Naive thymus-derived CD8-positive, alpha-beta T cell (primary cell): Measurements from ENCODE around the gene CDH6. TPM values are rescaled to one million over a fixed set of nuclear protein-coding genes. Genes with fewer than 3 reads are reported as not detected.

Experiments
- ATAC-seq, 2 donors: fragments of 150-1000 bp; cut with Tn5 transposase in 1 of 2; sonication (Bioruptor Pico), chemical (Tn5 transposase) in 1 of 2; 1 replicate in 1 of 2; 2 replicates in 1 of 2; pipeline ENCODE4 v1.10.0; 2021; ENCODE audit warnings: mild to moderate bottlenecking in 2 of 2, moderate library complexity in 2 of 2
- POLR2A ChIA-PET: fragments of 350-600 bp; sonication (Branson Sonifier 250); formaldehyde crosslinking; loops from one replicate; lab custom pipeline; 2021; ENCODE audit warnings: antibody characterized with exemption; lab: Charles Lee
- DNase-seq, 10 donors: peaks; one replicate each; pipeline versions ENCODE4 v3.0.0 to v3.0.0-alpha.2; 2020 to 2022
- H3K27ac Mint-ChIP-seq, 10 donors: one replicate each; pipeline ENCODE4 v1.8.0; 2020 to 2022; ENCODE audit warnings: mild to moderate bottlenecking in 10 of 10, mixed read lengths in 10 of 10, moderate library complexity in 4 of 10, inconsistent platforms in 1 of 10
- H3K27me3 Mint-ChIP-seq, 5 donors: one replicate each; pipeline ENCODE4 v1.8.0; 2021 to 2022; ENCODE audit warnings: mixed read lengths in 5 of 5
- H3K36me3 Mint-ChIP-seq, 3 donors: one replicate each; pipeline ENCODE4 v1.8.0; 2020 to 2022; ENCODE audit warnings: mixed read lengths in 3 of 3, mild to moderate bottlenecking in 2 of 3, inconsistent platforms in 1 of 3
- H3K4me1 Mint-ChIP-seq, 4 donors: one replicate each; pipeline ENCODE4 v1.8.0; 2021 to 2022; ENCODE audit warnings: mixed read lengths in 4 of 4
- H3K4me3 Mint-ChIP-seq, 10 donors: one replicate each; pipeline ENCODE4 v1.8.0; 2020 to 2022; ENCODE audit warnings: mild to moderate bottlenecking in 10 of 10, mixed read lengths in 10 of 10, moderate library complexity in 6 of 10, inconsistent platforms in 1 of 10
- H3K9me3 Mint-ChIP-seq, 9 donors: one replicate each; pipeline ENCODE4 v1.8.0; 2020 to 2022; ENCODE audit warnings: mixed read lengths in 9 of 9, mild to moderate bottlenecking in 3 of 9, inconsistent platforms in 1 of 9, moderate library complexity in 1 of 9
- polyA plus RNA-seq, 3 donors: library from polyadenylated mRNA; unstranded; fragments of 300-500 nt; fragmentation: Illumina TruSeq; gene quantifications; one replicate each; pipeline ENCODE4 v1.2.3, GENCODE V29; 2021
- total RNA-seq, 8 experiments: library from RNA in 2 of 8; stranded (reverse) in 2 of 8; gene quantifications; one replicate each; pipeline ENCODE4 v1.2.3 and lab custom pipeline; 2021 to 2026

The CDH6 gene
- total and polyA plus RNA-seq, 5 experiments from 2014 or later = not detected

DNA sequence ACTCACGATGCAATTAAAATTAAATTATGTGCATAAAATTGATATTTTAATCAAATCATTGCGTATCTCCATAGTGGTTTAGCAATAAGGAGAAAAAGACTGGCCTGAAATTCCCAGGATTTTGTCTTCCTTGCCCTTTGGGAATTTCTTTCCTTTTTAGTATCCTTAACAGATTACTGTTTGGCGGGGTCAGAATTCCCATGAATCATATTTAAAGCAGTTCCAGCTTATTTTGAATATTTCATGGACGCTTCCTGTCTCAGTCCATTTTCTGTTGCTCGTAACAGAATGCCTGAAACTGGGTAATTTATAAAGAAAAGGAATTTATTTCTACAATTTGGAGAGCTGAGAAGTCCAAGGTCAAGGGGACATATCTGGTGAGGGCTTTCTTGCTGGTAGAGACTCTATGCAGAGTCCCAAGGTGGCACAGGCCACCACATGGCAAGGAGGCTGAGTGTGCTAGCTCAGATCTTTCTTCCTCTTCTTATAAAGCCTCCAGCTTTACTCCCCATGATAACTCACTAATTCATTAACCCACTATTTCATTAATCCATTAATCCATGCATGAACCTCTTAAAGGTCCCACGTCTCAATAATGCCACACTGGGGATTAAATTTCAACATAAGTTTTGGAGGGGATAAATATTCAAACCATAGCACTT is 37.8 kb downstream of the CDH6 start:
- POLR2A ChIA-PET = no interaction called here
- no peak for ATAC-seq
- H3K9me3 Mint-ChIP-seq = peaks cover 0 to 10% (median 0%) of the 10 kb centered on the region in 9 donors

DNA sequence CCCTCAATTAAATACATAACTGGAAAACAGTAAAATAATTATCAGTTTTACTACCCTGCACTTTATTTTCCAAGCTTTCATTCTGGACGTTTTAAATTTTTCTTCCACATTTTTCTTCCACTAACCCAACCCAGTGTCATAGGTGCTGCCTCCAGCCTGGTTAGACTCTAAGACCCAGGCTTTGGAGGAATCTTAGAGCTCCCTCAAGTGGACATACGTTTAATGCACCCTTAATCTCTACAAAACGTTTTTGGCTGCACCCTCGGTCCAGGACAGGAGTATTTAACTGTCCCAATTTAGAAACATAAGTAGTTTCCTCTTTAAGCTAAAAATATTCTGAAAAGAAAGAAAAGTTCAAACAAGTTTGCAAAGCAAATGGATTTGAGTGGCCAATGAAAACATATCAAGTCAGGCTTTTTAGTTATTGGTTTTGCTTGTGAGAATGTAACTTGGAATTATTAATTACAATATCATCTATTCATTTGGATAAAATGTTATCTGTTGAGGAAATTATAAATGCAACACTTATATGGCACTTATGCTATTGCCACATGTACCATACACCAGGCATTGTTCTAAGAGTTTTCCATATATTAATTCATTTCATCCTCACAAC is 38.9 kb downstream of the CDH6 start:
- Mint-ChIP-seq H3K9me3 (peaks cover 0 to 8% (median 0%) of the 10 kb centered on the region in 9 donors), H3K4me3 (no peak overlapping the region), H3K4me1 (peaks cover 0 to 2% (median 0%) of the 10 kb centered on the region in 4 donors), H3K27ac (no peak overlapping the region), H3K36me3 (no peaks in the 10 kb centered on the region), H3K27me3 (peaks cover 0 to 19% (median 3%) of the 10 kb centered on the region in 5 donors)
- ATAC-seq (no peak), DNase-seq (no peak)
- POLR2A ChIA-PET = interaction anchor here (0.7 kb wide), 1 partner anchor 29 kb away, joined by 3 read pairs; no protein-coding TSS in a partner anchor

More for the DNA sequence above, 37.8 kb downstream of the CDH6 start:
- Mint-ChIP-seq H3K4me1 (peaks cover 0 to 2% (median 0%) of the 10 kb centered on the region in 4 donors), H3K36me3 (no peaks in the 10 kb centered on the region), H3K4me3 (no peak overlapping the region), H3K27ac (no peak overlapping the region), H3K27me3 (peaks cover 0 to 13% (median under 1%) of the 10 kb centered on the region in 5 donors)
- no peak for DNase-seq

DNA sequence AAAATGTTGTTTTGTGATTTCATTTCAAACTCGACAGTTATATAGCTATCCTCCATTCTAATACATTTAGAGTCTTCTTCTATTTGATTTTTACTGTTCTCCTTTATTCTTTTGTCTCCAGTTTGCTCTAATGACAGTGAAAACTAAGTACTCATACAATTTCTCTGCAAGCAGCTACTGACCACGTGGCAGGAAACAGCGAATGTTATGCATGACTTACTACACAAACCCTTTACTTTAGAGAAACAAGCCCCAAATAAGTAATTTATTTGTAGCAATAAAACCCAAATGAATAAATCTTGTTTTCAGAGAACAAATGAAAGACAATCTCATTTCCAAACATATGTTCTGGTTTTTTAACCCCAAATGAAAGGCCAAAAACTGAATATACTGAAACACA is 41.9 kb downstream of the CDH6 start:
- Mint-ChIP-seq H3K4me1 (no peaks in the 10 kb centered on the region), H3K4me3 (no peak overlapping the region), H3K9me3 (peaks cover 0 to 3% (median 0%) of the 10 kb centered on the region in 9 donors), H3K27ac (no peak overlapping the region), H3K27me3 (peaks cover 0 to 15% (median 4%) of the 10 kb centered on the region in 5 donors), H3K36me3 (no peaks in the 10 kb centered on the region)
- POLR2A ChIA-PET = no interaction called here
- DNase-seq = no peak
- no peak for ATAC-seq

DNA sequence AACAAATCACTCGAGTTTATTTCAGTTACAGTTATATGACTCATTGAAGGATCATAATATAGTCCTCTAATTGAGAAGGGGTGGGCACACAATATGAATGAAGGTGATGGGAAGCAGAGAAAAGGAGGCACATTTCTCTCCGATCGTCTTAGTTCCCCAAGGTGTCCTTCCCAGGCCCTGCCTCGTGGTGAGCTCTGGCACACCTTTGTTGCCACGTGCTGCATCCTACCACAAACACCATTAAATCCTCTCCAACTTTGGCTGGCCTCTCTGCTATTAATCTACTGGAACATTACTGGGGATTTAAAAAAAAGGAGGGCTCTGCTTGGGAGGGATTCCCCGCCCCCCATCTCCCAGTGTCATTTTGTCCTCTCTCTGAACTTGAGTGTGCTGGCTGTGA is 42.9 kb downstream of the CDH6 start:
- H3K9me3 Mint-ChIP-seq = peaks cover 0 to 3% (median 0%) of the 10 kb centered on the region in 9 donors
- H3K4me1 Mint-ChIP-seq = no peaks in the 10 kb centered on the region
- no peaks in the 10 kb centered on the region for H3K36me3 Mint-ChIP-seq
- POLR2A ChIA-PET = no interaction called here
- ATAC-seq (no peak), DNase-seq (no peak)
- peaks cover 0 to 15% (median 4%) of the 10 kb centered on the region in 5 donors for H3K27me3 Mint-ChIP-seq
- H3K4me3 Mint-ChIP-seq = no peak overlapping the region
- no peak overlapping the region for H3K27ac Mint-ChIP-seq

DNA sequence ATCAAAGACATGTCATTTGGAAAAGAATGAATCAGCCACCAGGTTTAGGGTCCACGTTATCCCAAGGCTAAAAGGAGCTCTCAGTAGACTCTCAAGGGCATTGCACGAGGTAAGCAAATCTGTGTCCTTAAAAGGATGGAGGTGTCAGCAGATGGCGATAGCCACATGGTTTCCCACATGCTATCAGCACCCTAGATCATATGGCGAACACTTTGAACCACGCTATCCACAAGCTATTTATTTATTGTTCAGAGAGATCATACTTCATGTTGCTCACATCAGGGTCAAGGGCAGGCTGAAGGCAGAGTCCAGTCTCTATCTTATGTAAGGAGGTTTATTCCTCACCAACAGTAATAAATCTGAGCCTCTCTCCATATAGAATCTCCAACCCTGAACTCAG is 43.7 kb downstream of the CDH6 start:
- ATAC-seq = no peak

DNA sequence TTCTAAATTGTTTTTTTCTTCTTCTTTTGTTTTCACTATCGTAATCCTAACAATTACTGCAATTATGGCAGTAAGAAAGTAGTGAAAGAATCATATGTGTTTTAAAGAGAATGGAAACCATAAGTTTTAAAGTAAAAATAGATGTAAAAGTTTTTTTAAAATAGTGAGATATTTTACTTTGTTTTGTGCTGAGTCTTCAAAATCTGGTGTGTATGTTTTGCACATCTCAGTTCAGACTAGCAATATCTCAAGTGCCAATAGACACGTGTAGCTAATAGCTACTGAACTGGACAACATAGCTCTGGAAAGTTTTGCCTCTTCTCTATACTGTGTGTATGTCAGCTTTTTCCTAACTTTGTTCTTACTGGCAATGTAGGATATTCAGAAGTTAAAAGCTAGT is 45.0 kb downstream of the CDH6 start:
- DNase-seq = no peak
- Mint-ChIP-seq H3K27ac (no peak overlapping the region), H3K4me3 (no peak overlapping the region), H3K27me3 (peaks cover 0 to 13% (median 4%) of the 10 kb centered on the region in 5 donors), H3K9me3 (peaks cover 0 to 6% (median 0%) of the 10 kb centered on the region in 9 donors), H3K36me3 (no peaks in the 10 kb centered on the region), H3K4me1 (no peaks in the 10 kb centered on the region)
- POLR2A ChIA-PET = no interaction called here
- ATAC-seq = no peak

More for the DNA sequence above, 43.7 kb downstream of the CDH6 start:
- no peaks in the 10 kb centered on the region for H3K4me1 Mint-ChIP-seq
- POLR2A ChIA-PET = no interaction called here
- peaks cover 0 to 15% (median 4%) of the 10 kb centered on the region in 5 donors for H3K27me3 Mint-ChIP-seq
- no peak overlapping the region for H3K27ac Mint-ChIP-seq
- DNase-seq = no peak
- peaks cover 0 to 3% (median 0%) of the 10 kb centered on the region in 9 donors for H3K9me3 Mint-ChIP-seq
- no peaks in the 10 kb centered on the region for H3K36me3 Mint-ChIP-seq
- no peak overlapping the region for H3K4me3 Mint-ChIP-seq

DNA sequence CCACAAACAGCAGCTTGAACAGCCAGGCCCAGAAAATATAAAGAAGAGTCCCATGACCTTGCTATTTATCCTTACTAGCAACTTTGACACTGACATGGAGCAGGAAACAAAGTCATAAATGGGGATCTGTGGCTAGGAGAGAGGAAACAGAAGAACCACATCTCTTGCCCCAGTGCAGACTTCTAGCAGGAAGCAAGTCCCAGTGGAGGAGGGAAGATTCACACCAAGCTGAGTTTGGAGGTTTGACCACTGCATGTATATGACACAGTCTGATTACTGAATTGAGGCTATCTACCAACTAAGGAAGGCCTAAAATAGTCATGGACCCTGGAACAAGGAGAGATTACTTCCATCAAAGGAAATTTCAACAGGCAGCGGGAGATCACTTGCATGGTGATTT is 51.4 kb downstream of the CDH6 start:
- POLR2A ChIA-PET = no interaction called here
- H3K36me3 Mint-ChIP-seq = no peaks in the 10 kb centered on the region
- ATAC-seq (no peak), DNase-seq (no peak)
- H3K4me3 Mint-ChIP-seq = no peak overlapping the region
- peaks cover 0 to 3% (median 0%) of the 10 kb centered on the region in 9 donors for H3K9me3 Mint-ChIP-seq
- H3K27ac Mint-ChIP-seq = no peak overlapping the region
- H3K27me3 Mint-ChIP-seq = peaks cover 0 to 2% (median 0%) of the 10 kb centered on the region in 5 donors
- no peaks in the 10 kb centered on the region for H3K4me1 Mint-ChIP-seq

DNA sequence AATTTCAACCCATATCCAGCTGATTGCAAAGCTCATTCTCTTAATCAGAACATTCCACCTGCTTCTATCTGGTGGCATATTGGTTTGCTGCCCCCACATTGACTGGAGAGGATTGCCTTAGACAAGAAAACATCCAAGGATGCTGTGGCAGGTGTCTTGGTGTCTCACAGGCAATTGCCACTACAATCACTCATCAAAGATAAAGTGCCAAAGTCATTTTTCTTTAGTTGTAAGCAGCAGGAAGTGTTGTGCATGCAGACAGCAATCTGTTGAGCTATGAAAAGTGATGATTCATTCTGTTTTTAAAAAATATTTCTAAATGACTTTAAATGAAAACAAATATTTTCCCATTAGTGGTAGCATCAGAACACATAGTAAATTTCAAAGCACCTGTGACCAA is 53.9 kb downstream of the CDH6 start:
- Mint-ChIP-seq H3K4me3 (no peak overlapping the region), H3K27me3 (peaks cover 0 to 4% (median 0%) of the 10 kb centered on the region in 5 donors), H3K9me3 (peaks cover 0 to 4% (median 0%) of the 10 kb centered on the region in 9 donors), H3K4me1 (no peaks in the 10 kb centered on the region), H3K36me3 (no peaks in the 10 kb centered on the region), H3K27ac (no peak overlapping the region)
- DNase-seq = no peak
- ATAC-seq = no peak
- POLR2A ChIA-PET = no interaction called here

DNA sequence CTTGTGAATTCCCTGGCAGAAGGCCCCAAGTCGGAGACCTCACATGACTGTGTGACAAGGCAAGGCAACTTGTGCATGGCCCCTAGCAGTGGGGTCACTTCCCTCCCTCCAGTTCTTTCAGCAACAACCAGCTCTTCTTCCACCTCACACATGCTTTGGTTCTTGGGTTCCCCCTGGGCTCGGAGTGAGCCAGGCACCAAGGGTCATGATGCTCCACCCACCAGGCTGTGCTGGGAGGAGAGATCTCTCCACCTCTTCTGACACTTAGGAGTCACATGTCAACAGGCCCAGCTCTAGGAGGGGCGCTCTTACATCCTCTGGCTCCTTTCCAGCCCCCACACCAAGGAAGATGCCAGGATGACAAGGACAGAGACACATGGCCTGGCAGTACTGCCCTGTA is 56.7 kb downstream of the CDH6 start:
- no peaks in the 10 kb centered on the region for H3K4me1 Mint-ChIP-seq
- no peak for DNase-seq
- H3K27me3 Mint-ChIP-seq = peaks cover 0 to 4% (median 0%) of the 10 kb centered on the region in 5 donors
- H3K27ac Mint-ChIP-seq = no peak overlapping the region
- POLR2A ChIA-PET = no interaction called here
- H3K9me3 Mint-ChIP-seq = peaks cover 0 to 6% (median 0%) of the 10 kb centered on the region in 9 donors
- no peak overlapping the region for H3K4me3 Mint-ChIP-seq
- no peaks in the 10 kb centered on the region for H3K36me3 Mint-ChIP-seq
- ATAC-seq = no peak

DNA sequence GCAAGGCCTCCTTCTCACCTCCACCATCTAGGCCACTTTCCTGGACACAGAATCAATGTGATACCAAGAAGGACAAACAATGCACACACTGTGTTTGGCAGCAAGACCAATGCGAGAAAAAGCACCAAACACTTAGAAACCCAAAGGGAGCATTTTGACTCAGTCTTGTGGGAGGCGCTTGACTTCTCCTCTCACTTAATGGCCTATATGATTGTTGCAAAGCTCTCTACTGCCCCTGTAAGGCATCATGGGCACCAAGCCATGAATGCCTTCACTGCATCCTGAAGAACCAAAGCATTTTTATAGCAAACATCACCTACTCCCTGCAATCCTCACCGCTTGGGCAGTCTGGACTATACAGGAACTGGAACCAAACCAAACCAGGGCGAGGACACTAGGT is 57.5 kb downstream of the CDH6 start:
- ATAC-seq (no peak), DNase-seq (no peak)
- H3K4me1 Mint-ChIP-seq = no peaks in the 10 kb centered on the region
- POLR2A ChIA-PET = no interaction called here
- no peak overlapping the region for H3K27ac Mint-ChIP-seq
- no peak overlapping the region for H3K4me3 Mint-ChIP-seq
- H3K36me3 Mint-ChIP-seq = no peaks in the 10 kb centered on the region
- H3K27me3 Mint-ChIP-seq = peaks cover 0 to 4% (median 0%) of the 10 kb centered on the region in 5 donors
- peaks cover 0 to 6% (median 0%) of the 10 kb centered on the region in 9 donors for H3K9me3 Mint-ChIP-seq

DNA sequence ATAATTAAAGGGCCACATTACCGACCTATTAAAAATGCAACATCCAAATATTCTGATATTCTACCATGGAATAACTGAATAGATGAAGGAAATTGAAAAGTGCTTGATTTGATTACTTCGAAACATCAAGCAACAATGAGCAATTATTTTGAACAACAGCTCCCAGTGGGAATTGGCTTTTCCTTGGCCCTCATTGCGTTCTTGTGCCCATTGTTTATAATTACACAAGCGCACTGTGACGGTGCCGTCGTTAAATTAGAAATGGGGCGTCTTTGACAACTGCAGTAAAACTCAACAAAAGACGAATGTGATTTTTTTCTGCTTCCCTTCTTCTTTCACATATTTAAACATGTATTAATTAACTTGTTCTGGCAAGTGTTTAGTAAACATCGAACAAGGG is 61.6 kb downstream of the CDH6 start:
- POLR2A ChIA-PET = no interaction called here

DNA sequence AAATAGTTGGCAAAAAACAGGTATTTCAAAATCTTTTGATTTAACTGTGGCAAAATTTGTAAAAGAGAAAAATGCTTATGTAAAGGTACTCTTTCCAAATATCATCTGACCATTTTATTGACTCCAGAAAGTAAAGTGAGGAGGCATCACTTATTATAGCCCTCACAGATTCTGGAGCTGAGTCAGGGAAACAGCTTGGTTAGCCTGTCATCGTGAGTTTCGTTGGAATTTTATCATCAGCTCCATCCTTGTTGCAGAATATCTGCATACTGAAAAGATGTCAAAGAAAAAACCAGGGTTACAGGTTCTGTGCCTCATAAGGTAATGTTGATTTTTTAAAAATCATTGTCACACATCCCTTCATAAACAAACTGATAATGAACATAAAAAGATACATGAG is 74.8 kb downstream of the CDH6 start:
- ATAC-seq (no peak), DNase-seq (no peak)
- no peaks in the 10 kb centered on the region for H3K9me3 Mint-ChIP-seq
- H3K27ac Mint-ChIP-seq = no peak overlapping the region
- peaks cover 0 to 4% (median 1%) of the 10 kb centered on the region in 5 donors for H3K27me3 Mint-ChIP-seq
- POLR2A ChIA-PET = no interaction called here
- no peak overlapping the region for H3K4me3 Mint-ChIP-seq
- H3K36me3 Mint-ChIP-seq = no peaks in the 10 kb centered on the region
- H3K4me1 Mint-ChIP-seq = peaks cover 0 to 2% (median 0%) of the 10 kb centered on the region in 4 donors

More for the DNA sequence above, 61.6 kb downstream of the CDH6 start:
- Mint-ChIP-seq H3K4me1 (no peaks in the 10 kb centered on the region), H3K4me3 (no peak overlapping the region), H3K36me3 (no peaks in the 10 kb centered on the region), H3K9me3 (peaks cover 0 to 12% (median 2%) of the 10 kb centered on the region in 9 donors), H3K27me3 (peaks cover 0 to 4% (median 0%) of the 10 kb centered on the region in 5 donors), H3K27ac (peak overlapping the region in 1 of 10 donors; percentile 60)
- DNase-seq (no peak), ATAC-seq (no peak)

DNA sequence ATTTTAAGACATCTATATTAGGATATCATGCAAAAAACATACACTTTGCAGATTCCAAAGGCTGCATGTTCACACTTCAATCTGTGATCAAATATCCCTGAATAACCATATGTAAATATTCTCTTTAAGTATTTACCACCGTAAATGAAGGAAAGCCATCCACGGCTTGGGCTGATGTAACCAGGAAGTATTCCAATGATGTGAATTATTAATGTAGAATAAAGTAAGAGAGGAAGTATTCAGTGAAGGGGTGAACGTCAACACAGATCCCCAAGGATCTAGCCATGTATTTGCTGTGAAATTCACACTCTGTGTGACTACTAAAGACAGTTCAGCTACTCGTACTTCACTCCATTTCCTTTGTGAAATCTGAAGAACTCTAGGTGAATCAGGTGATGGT is 75.2 kb downstream of the CDH6 start:
- POLR2A ChIA-PET = no interaction called here
- ATAC-seq (no peak), DNase-seq (no peak)
- no peak overlapping the region for H3K27ac Mint-ChIP-seq
- no peak overlapping the region for H3K4me3 Mint-ChIP-seq
- H3K27me3 Mint-ChIP-seq = peaks cover 0 to 4% (median 0%) of the 10 kb centered on the region in 5 donors
- no peaks in the 10 kb centered on the region for H3K9me3 Mint-ChIP-seq
- H3K36me3 Mint-ChIP-seq = no peaks in the 10 kb centered on the region
- peaks cover 0 to 2% (median 0%) of the 10 kb centered on the region in 4 donors for H3K4me1 Mint-ChIP-seq
